GM18873 (cell line): Measurements from ENCODE around the gene SPOCD1.

Experiments
- ATAC-seq: cut with Tn5 transposase; IDR thresholded peaks from one replicate; pipeline ENCODE4 v1.9.1; 2021; ENCODE audit warnings: mild to moderate bottlenecking, moderate library complexity, moderate number of reproducible peaks; ENCODE audit not compliant: unreplicated experiment, low FRiP score

Gene SPOCD1

GRCh38 chr1:31789259-31790065, 26.4 kb downstream of the SPOCD1 start:
- no peak for ATAC-seq

- ATAC-seq = no peak
These were observed 27.0 kb downstream of the SPOCD1 start for GRCh38 chr1:31788825-31789256.

GRCh38 chr1:31788138-31788824, 27.5 kb downstream of the SPOCD1 start:
- no peak for ATAC-seq

GRCh38 chr1:31787786-31788137, 28.1 kb downstream of the SPOCD1 start:
- ATAC-seq = no peak

- ATAC-seq = no peak
These were observed 28.6 kb downstream of the SPOCD1 start for GRCh38 chr1:31787261-31787660.

- ATAC-seq = no peak
These were observed 29.3 kb downstream of the SPOCD1 start for GRCh38 chr1:31786366-31787060.

GRCh38 chr1:31785947-31786290, 29.9 kb downstream of the SPOCD1 start:
- ATAC-seq = no peak

- ATAC-seq = no peak
These were observed 30.5 kb downstream of the SPOCD1 start for GRCh38 chr1:31785020-31785946.

- no peak for ATAC-seq
These were observed 31.3 kb downstream of the SPOCD1 start for GRCh38 chr1:31784356-31785019.

- ATAC-seq = no peak
These were observed 32.0 kb downstream of the SPOCD1 start for GRCh38 chr1:31783846-31784245.

GRCh38 chr1:31782421-31783410, 33.1 kb downstream of the SPOCD1 start:
- ATAC-seq = no peak

- no peak for ATAC-seq
These were observed 34.0 kb downstream of the SPOCD1 start for GRCh38 chr1:31781756-31782371.

- ATAC-seq = no peak
These were observed 34.6 kb downstream of the SPOCD1 start for GRCh38 chr1:31781138-31781755.

- ATAC-seq = no peak
These were observed 35.2 kb downstream of the SPOCD1 start for GRCh38 chr1:31780632-31781031.

- ATAC-seq = no peak
These were observed 36.1 kb downstream of the SPOCD1 start for GRCh38 chr1:31779687-31780086.

GRCh38 chr1:31778763-31779488, 36.9 kb downstream of the SPOCD1 start:
- no peak for ATAC-seq

GRCh38 chr1:31776516-31776915, 39.3 kb downstream of the SPOCD1 start:
- ATAC-seq = no peak
